HepG2 (cell line): ENCODE measurements around the gene PTPRN. TPM values are rescaled to one million over a fixed set of nuclear protein-coding genes. Genes with fewer than 3 reads are reported as not detected.
A peak's percentile ranks its signal among the peaks of the same experiment; 100 is the strongest.

ENCODE experiments used
- BCL6 ChIP-seq: IDR thresholded peaks from 2 replicates; pipeline ENCODE4 v1.6.1; 2016; ENCODE audit warnings: missing genetic modification reagents, missing compliant biosample characterization
- CBX1 ChIP-seq: IDR thresholded peaks from one replicate; pipeline ENCODE4 v1.6.1; 2016; ENCODE audit warnings: antibody characterized with exemption, low read depth
- CSRNP1 ChIP-seq: sonication (generic); formaldehyde crosslinking; IDR thresholded peaks from 2 replicates; pipeline ENCODE4 v1.8.1; 2023; ENCODE audit warnings: mild to moderate bottlenecking, missing genetic modification reagents
- CSRNP2 ChIP-seq: sonication (generic); formaldehyde crosslinking; conservative IDR thresholded peaks from 2 replicates; pipeline ENCODE4 v1.8.0; 2022; ENCODE audit warnings: low read depth, missing genetic modification reagents
- FOXK2 ChIP-seq: fragments of 450-650 bp; IDR thresholded peaks from 2 replicates; pipeline ENCODE4 v1.6.1; 2016
- HNF1B ChIP-seq: sonication (generic); formaldehyde crosslinking; IDR thresholded peaks from 2 replicates; pipeline ENCODE4 v1.5.1; 2020; ENCODE audit warnings: mild to moderate bottlenecking, moderate library complexity, missing genetic modification reagents
- HOXA3 ChIP-seq: sonication (generic); formaldehyde crosslinking; IDR thresholded peaks from 2 replicates; pipeline ENCODE4 v1.5.0; 2020; ENCODE audit warnings: missing genetic modification reagents
- KDM2A ChIP-seq: sonication (generic); formaldehyde crosslinking; IDR thresholded peaks from 2 replicates; pipeline ENCODE4 v1.4.0; 2020; ENCODE audit warnings: low read depth, missing genetic modification reagents, borderline replicate concordance
- LBX2 ChIP-seq: sonication (generic); formaldehyde crosslinking; IDR thresholded peaks from 2 replicates; pipeline ENCODE4 v1.5.0; 2020; ENCODE audit warnings: missing genetic modification reagents, mild to moderate bottlenecking, borderline replicate concordance
- NFYC ChIP-seq: IDR thresholded peaks from 2 replicates; pipeline ENCODE4 v1.6.1; 2016; ENCODE audit warnings: missing genetic modification reagents, missing compliant biosample characterization
- PAF1 ChIP-seq: IDR thresholded peaks from 2 replicates; pipeline ENCODE4 v1.6.1; 2016; ENCODE audit warnings: missing genetic modification reagents, missing compliant biosample characterization
- POGK ChIP-seq: sonication (generic); formaldehyde crosslinking; conservative IDR thresholded peaks from 2 replicates; pipeline ENCODE4 v1.8.0; 2022; ENCODE audit warnings: mild to moderate bottlenecking, moderate library complexity, missing genetic modification reagents
- POLR2G ChIP-seq: fragments of 200-400 bp; formaldehyde crosslinking; IDR thresholded peaks from 2 replicates; pipeline ENCODE4 v1.6.1; 2018; ENCODE audit warnings: mild to moderate bottlenecking, low read depth, low read length, moderate library complexity
- TBX3 ChIP-seq: fragments of 450-650 bp; IDR thresholded peaks from 2 replicates; pipeline ENCODE4 v1.6.1; 2017; ENCODE audit warnings: antibody characterized with exemption, mild to moderate bottlenecking, inconsistent platforms, borderline replicate concordance
- TEAD3 ChIP-seq: optimal IDR thresholded peaks from 2 replicates; pipeline ENCODE3; 2016; ENCODE audit warnings: borderline replicate concordance
- TOE1 ChIP-seq: sonication (generic); formaldehyde crosslinking; IDR thresholded peaks from 2 replicates; pipeline ENCODE4 v1.4.0; 2020; ENCODE audit warnings: mild to moderate bottlenecking, missing genetic modification reagents
- ZBTB39 ChIP-seq: sonication (generic); formaldehyde crosslinking; IDR thresholded peaks from 2 replicates; pipeline ENCODE4 v1.5.0; 2020; ENCODE audit warnings: missing genetic modification reagents
- ZNF230 ChIP-seq: sonication (generic); formaldehyde crosslinking; IDR thresholded peaks from 2 replicates; pipeline ENCODE4 v1.4.0; 2020; ENCODE audit warnings: mild to moderate bottlenecking, missing genetic modification reagents
- ZNF749 ChIP-seq: sonication (generic); formaldehyde crosslinking; IDR thresholded peaks from 2 replicates; pipeline ENCODE4 v1.8.0; 2022; ENCODE audit warnings: mild to moderate bottlenecking, missing genetic modification reagents, moderate library complexity, borderline replicate concordance
- polyA plus RNA-seq, 8 experiments: library from polyadenylated mRNA; depleted of rRNA in 3 of 8; stranded (reverse) in 7 of 8; unstranded in 1 of 8; fragments of >200 nt; fragmentation: Illumina TruSeq in 4 of 8; extraction: Trizol in 4 of 8; gene quantifications; 2 replicates each; pipeline versions ENCODE4 v1.2.1 to v1.2.3, GENCODE V29; 2011 to 2016; ENCODE audit warnings: low read depth in 4 of 8, missing spikeins in 1 of 8, mixed read lengths in 1 of 8; ENCODE audit not compliant: insufficient read depth in 1 of 8
- total RNA-seq, 5 experiments: library from RNA; depleted of rRNA; stranded (reverse); fragments of >200 nt; fragmentation: Illumina TruSeq; extraction: Trizol; gene quantifications; 2 replicates each; pipeline ENCODE4 v1.2.3, GENCODE V29; 2016; ENCODE audit warnings: low read depth in 1 of 5

The PTPRN gene
- total and polyA plus RNA-seq, 2 of the 13 experiments (the other 11 are each of a cell fraction or from before 2014, with no cell fraction given): 0.26 TPM; not detected in 1

- TF ChIP-seq POGK (peak; percentile 92), LBX2 (CRISPR knock-in tag) (peak; percentile 94), NFYC (CRISPR knock-in tag) (peak; percentile 40; the same call in 1 of the 2 replicates), HNF1B (CRISPR knock-in tag) (peak; percentile 98), BCL6 (peak; percentile 60), POLR2G (peak; percentile 99), ZBTB39 (no peak), CBX1 (peak; percentile 36), TOE1 (CRISPR knock-in tag) (0 out of 2 replicates have a peak, but pooled peaks have one; percentile 62), KDM2A (CRISPR knock-in tag) (peak; percentile 98), FOXK2 (no peak), ZNF230 (CRISPR knock-in tag) (peak; percentile 93), PAF1 (CRISPR knock-in tag) (no peak), CSRNP1 (CRISPR knock-in tag) (no peak), ZNF749 (CRISPR knock-in tag) (peak; percentile 26; the same call in 1 of the 2 replicates), HOXA3 (CRISPR knock-in tag) (peak; percentile 99), CSRNP2 (CRISPR knock-in tag) (no peak), TBX3 (no peak), TEAD3 (CRISPR knock-in tag) (peak; percentile 86)
Measured at GRCh38 chr2:219245148-219245898, 63.9 kb downstream of the PTPRN start, which contains the start of the genes GLB1L and STK16 (continued).
